ENCODE results near the gene HOXC12. TPM values are rescaled to one million over a fixed set of nuclear protein-coding genes. Genes with fewer than 3 reads are reported as not detected.

The HOXC12 gene
- total RNA-seq, 3 donors from 2014 or later: 0.15 TPM; not detected in 2

DNA sequence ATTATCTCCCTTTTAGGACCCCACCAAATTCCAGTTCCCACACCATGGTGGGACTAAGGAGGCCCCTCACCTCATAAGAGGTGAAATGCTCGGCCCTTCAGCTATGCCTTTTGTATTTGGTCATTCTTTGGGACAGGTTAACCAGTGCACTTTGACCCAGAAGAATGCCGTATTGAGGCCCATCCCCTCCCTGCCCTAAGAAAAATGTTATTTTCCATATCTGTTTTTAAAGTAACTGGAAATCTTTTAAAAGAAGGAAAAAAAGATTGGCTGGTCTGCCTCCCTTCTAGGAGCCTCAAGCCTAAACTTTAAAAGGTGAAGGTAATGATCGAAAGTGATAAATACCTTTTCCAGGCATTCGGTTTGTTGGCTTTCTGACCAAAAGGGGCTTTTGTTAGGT, 21.8 kb upstream of the HOXC12 start:
- Histone ChIP-seq H3K9me3 (no peaks in the 10 kb centered on the region), H3K36me3 (no peaks in the 10 kb centered on the region), H3K4me3 (no peak overlapping the region), H3K4me1 (no peaks in the 10 kb centered on the region), H3K27ac (no peak overlapping the region), H3K27me3 (peaks cover 15 to 98% of the 10 kb centered on the region in 2 donors)
- DNase-seq (ENCODE audit: low spot score in 2 of 2): no peak
- no peak for TF ChIP-seq POLR2A (IDR thresholded peaks at IDR 0.05)
- TF ChIP-seq POLR2AphosphoS5 (IDR thresholded peaks at IDR 0.05): no peak
- TF ChIP-seq, protein P1, sequence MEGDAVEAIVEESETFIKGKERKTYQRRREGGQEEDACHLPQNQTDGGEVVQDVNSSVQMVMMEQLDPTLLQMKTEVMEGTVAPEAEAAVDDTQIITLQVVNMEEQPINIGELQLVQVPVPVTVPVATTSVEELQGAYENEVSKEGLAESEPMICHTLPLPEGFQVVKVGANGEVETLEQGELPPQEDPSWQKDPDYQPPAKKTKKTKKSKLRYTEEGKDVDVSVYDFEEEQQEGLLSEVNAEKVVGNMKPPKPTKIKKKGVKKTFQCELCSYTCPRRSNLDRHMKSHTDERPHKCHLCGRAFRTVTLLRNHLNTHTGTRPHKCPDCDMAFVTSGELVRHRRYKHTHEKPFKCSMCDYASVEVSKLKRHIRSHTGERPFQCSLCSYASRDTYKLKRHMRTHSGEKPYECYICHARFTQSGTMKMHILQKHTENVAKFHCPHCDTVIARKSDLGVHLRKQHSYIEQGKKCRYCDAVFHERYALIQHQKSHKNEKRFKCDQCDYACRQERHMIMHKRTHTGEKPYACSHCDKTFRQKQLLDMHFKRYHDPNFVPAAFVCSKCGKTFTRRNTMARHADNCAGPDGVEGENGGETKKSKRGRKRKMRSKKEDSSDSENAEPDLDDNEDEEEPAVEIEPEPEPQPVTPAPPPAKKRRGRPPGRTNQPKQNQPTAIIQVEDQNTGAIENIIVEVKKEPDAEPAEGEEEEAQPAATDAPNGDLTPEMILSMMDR (IDR thresholded peaks at IDR 0.05): no peak
- intact Hi-C loops (cut with DNase I; ENCODE audit: low total_unique reads): no loop called here

DNA sequence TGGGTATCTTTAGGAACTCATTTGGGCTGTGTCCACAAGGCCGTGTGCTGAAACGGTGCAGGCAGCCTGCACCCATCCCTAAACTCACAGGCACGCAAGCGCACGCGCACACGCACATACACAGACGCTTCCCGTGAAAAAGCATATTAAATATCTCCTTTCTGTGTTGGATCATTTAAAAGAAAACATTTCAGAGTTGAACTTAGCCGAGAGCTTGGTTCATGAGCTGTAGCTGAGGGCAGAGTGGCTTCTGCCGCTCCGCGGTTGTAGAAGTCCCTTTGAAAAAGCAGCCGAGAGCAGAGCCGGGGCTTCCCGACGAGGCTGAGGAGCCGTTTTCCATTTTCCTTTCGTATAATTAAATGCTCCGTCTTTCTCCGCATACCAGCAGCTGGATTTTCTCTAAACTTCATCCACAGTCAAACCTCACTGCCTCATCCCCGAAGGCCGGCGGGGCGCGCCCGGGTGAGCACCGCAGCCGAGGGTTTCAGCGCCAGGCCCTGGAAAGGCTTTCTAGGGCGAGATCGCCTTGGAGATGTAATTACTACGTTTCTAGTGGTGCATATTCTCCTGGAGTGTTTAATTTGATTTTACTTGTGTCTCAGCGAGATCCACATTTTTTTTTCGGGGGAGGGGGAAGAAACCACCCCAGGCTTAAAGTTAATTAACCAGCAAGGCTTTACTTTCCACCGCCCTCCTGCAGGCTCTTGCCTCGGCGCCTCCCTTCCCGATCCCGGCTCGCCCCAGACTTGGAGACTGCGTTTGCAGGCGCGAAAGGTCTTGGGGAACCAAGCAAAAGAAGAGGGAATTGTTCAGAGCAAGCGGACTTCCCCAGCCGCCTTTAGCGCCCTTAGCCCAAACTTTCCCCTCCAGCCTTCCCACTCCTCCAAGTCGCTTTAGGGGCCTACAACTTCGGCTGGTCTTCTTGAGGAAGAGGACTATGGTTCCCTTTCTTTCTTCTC, 19.0 kb upstream of the HOXC12 start:
- H3K27me3 ChIP-seq: peaks cover 23 to 98% of the 10 kb centered on the region in 2 donors

DNA sequence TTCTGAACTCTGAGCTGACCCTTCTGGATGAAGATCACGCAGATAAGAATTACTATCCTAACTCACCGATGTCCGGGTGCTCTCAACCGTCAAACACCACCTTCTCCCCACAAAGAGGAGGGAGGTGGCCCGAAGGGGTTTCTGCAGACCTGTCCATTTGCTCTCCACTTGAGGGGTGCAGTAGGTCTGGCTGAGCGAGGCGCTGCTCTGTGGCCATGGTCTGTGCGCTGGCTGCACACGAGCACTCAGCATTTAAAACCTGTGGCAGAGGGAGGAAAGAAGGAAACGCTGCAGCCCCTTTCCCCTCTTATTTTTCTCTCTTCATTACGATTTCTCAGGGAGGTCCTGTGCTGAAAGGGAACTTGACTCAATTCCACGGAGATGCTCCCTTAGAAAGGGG, 17.6 kb upstream of the HOXC12 start:
- no peak for DNase-seq (ENCODE audit: low spot score in 2 of 2)
- H3K36me3 ChIP-seq: no peaks in the 10 kb centered on the region
- intact Hi-C loops (cut with DNase I; ENCODE audit: low total_unique reads): no loop called here
- no peak overlapping the region for H3K4me3 ChIP-seq
- no peak overlapping the region for H3K27ac ChIP-seq
- no peaks in the 10 kb centered on the region for H3K4me1 ChIP-seq
- H3K27me3 ChIP-seq: peaks cover 23 to 96% of the 10 kb centered on the region in 2 donors
- H3K9me3 ChIP-seq: no peaks in the 10 kb centered on the region
- TF ChIP-seq, protein P1 (IDR thresholded peaks at IDR 0.05): no peak
- TF ChIP-seq POLR2A (IDR thresholded peaks at IDR 0.05) (no peak), POLR2AphosphoS5 (IDR thresholded peaks at IDR 0.05) (no peak)

More for the DNA sequence above, 19.0 kb upstream of the HOXC12 start:
- Histone ChIP-seq H3K4me3 (no peak overlapping the region), H3K27ac (no peak overlapping the region), H3K9me3 (no peaks in the 10 kb centered on the region), H3K4me1 (no peaks in the 10 kb centered on the region), H3K36me3 (no peaks in the 10 kb centered on the region)
- no peak for DNase-seq (ENCODE audit: low spot score in 2 of 2)
- intact Hi-C loops (cut with DNase I; ENCODE audit: low total_unique reads): no loop called here
- TF ChIP-seq, protein P1 (IDR thresholded peaks at IDR 0.05): no peak
- TF ChIP-seq POLR2A (IDR thresholded peaks at IDR 0.05): no peak
- no peak for TF ChIP-seq POLR2AphosphoS5 (IDR thresholded peaks at IDR 0.05)

DNA sequence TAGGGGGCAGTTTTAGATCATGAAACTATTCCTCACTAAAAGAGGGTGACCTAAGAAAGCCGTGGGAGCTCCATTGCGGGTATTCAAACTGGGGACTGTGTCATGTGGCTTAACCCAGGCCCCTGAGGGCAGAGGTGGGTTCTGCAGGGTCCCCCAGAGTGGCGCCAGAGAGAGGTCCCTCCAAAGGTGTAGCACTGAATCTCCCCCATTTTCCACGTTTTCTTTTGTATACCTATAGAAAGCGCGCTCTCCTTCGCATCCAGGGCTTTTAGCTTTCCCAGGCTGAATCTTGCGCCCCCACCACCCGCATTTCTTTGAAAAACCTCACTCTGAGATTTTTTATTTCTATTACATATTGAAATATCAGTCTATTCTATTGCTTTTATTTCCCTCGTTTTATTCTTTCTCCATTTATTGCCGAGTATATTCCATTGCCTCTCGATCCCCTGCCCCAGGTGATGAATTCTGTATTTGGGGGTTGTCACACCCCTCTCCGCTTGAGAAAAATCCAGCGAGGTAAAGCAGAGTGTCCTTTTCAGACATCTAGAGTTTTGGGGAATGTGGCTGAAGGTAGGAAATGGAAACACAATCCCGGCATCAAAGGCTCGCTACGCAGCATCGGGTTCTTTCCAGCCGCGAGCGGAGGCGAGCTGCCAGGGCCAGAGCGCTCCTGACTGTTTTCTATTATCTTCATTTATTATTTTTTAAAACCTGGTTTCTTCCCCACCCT, 16.9 kb upstream of the HOXC12 start:
- Histone ChIP-seq H3K4me1 (no peaks in the 10 kb centered on the region), H3K27ac (no peak overlapping the region), H3K36me3 (no peaks in the 10 kb centered on the region), H3K9me3 (no peaks in the 10 kb centered on the region), H3K27me3 (peaks cover 23 to 96% of the 10 kb centered on the region in 2 donors), H3K4me3 (peak overlapping the region in 2 of 3 donors; percentile 61 to 65)
- DNase-seq (ENCODE audit: low spot score in 2 of 2): no peak
- TF ChIP-seq POLR2A (IDR thresholded peaks at IDR 0.05) (no peak), POLR2AphosphoS5 (IDR thresholded peaks at IDR 0.05) (no peak)
- TF ChIP-seq, protein P1 (IDR thresholded peaks at IDR 0.05): no peak
- intact Hi-C loops (cut with DNase I; ENCODE audit: low total_unique reads): no loop called here
